Tibial artery (tissue), 4 donors: ENCODE data around the gene VAV1.
"Not testable (repeated sequence)": the region's sequence is repeated elsewhere in the genome, so short reads cannot be mapped to it uniquely, and the experiment has no call there.

Experiments used
- DNase-seq, 2 donors: peaks; one replicate each; pipeline ENCODE4 v3.0.0-alpha.2; 2019
- H3K27ac ChIP-seq, 2 donors: fragments of 200-600 bp; sonication (generic) in 1 of 2; 1 replicate in 1 of 2; 2 replicates in 1 of 2; pipeline ENCODE4 v1.5.1; 2018 to 2019; ENCODE audit warnings: mild to moderate bottlenecking in 1 of 2
- H3K27me3 ChIP-seq, 2 donors: fragments of 200-600 bp; sonication (generic) in 1 of 2; one replicate each; pipeline versions ENCODE4 v1.5.1 to v1.6.0; 2016 to 2019
- H3K36me3 ChIP-seq, 3 donors: fragments of 200-600 bp; sonication (generic) in 2 of 3; one replicate each; pipeline ENCODE4 v1.5.1; 2016 to 2019; ENCODE audit warnings: mild to moderate bottlenecking in 2 of 3
- H3K4me1 ChIP-seq, 4 donors: fragments of 200-600 bp; sonication (generic) in 2 of 4; 1 replicate in 3 of 4; 2 replicates in 1 of 4; pipeline ENCODE4 v1.5.1; 2016 to 2019
- H3K4me3 ChIP-seq, 2 donors: fragments of 200-600 bp; sonication (generic) in 1 of 2; 1 replicate in 1 of 2; 2 replicates in 1 of 2; pipeline ENCODE4 v1.5.1; 2018 to 2019; ENCODE audit warnings: mild to moderate bottlenecking in 2 of 2
- H3K9me3 ChIP-seq, 3 donors: fragments of 200-600 bp; sonication (generic) in 1 of 3; one replicate each; pipeline ENCODE4 v1.5.1; 2016 to 2019
- CTCF ChIP-seq, 2 experiments: fragments of 200-600 bp in 1 of 2; fragments of 450-650 bp in 1 of 2; IDR thresholded peaks; one replicate each; pipeline ENCODE4 v1.5.1; 2017 to 2019; ENCODE audit warnings: antibody characterized with exemption in 2 of 2, mild to moderate bottlenecking in 1 of 2, moderate library complexity in 1 of 2
- intact Hi-C: fragments of 100-400 bp; cut with DNase I; formaldehyde crosslinking; loops from one replicate; pipeline ENCODE4 v1.15.0; 2023; ENCODE audit warnings: low total_unique reads

The VAV1 gene

GRCh38 chr19:6866741-6867151, 94.2 kb downstream of the VAV1 start:
- intact Hi-C loops, result loop anchor here (10.0 kb wide), 1 partner anchor 132 kb away; the partner anchor contains the start of genes GPR108 and TRIP10
- H3K27me3 ChIP-seq, result peaks cover 0 to 23% of the 10 kb centered on the region in 2 donors
- H3K27ac ChIP-seq, result no peak overlapping the region
- no peak for DNase-seq
- no peak overlapping the region for H3K4me3 ChIP-seq
- H3K4me1 ChIP-seq, result no peaks in the 10 kb centered on the region
- no peak for TF ChIP-seq CTCF (IDR thresholded peaks at IDR 0.05)
- no peaks in the 10 kb centered on the region for H3K36me3 ChIP-seq
- no peaks in the 10 kb centered on the region for H3K9me3 ChIP-seq

GRCh38 chr19:6868351-6868750, 95.8 kb downstream of the VAV1 start:
- TF ChIP-seq CTCF (IDR thresholded peaks at IDR 0.05), result no peak
- peak in 1 of 2 donors; percentile 41 for DNase-seq
- no peaks in the 10 kb centered on the region for H3K36me3 ChIP-seq
- H3K9me3 ChIP-seq, result no peaks in the 10 kb centered on the region
- intact Hi-C loops, result loop anchor here (10.0 kb wide), 1 partner anchor 134 kb away; the partner anchor contains the start of genes GPR108 and TRIP10
- peaks cover 0 to 21% of the 10 kb centered on the region in 2 donors for H3K27me3 ChIP-seq
- no peaks in the 10 kb centered on the region for H3K4me1 ChIP-seq
- no peak overlapping the region for H3K27ac ChIP-seq
- no peak overlapping the region for H3K4me3 ChIP-seq

- peaks cover 0 to 19% of the 10 kb centered on the region in 2 donors for H3K27me3 ChIP-seq
- intact Hi-C loops, result loop anchor here (10.0 kb wide), 1 partner anchor 135 kb away; the partner anchor contains the start of genes GPR108 and TRIP10
- not testable (repeated sequence) for H3K9me3 ChIP-seq, DNase-seq, H3K4me3 ChIP-seq, H3K36me3 ChIP-seq, H3K4me1 ChIP-seq, H3K27ac ChIP-seq
Measured at GRCh38 chr19:6869151-6869882, 96.8 kb downstream of the VAV1 start.

GRCh38 chr19:6873708-6874431, 101.4 kb downstream of the VAV1 start:
- H3K36me3 ChIP-seq, result no peaks in the 10 kb centered on the region
- DNase-seq, result no peak
- peaks cover 0 to 10% of the 10 kb centered on the region in 2 donors for H3K27me3 ChIP-seq
- TF ChIP-seq CTCF (IDR thresholded peaks at IDR 0.05), result no peak
- no peak overlapping the region for H3K4me3 ChIP-seq
- peaks cover 0 to under 1% (median 0%) of the 10 kb centered on the region in 3 donors for H3K9me3 ChIP-seq
- H3K27ac ChIP-seq, result no peak overlapping the region
- no peaks in the 10 kb centered on the region for H3K4me1 ChIP-seq
- intact Hi-C loops, result no loop called here

GRCh38 chr19:6875218-6875617, 102.7 kb downstream of the VAV1 start:
- no peak for TF ChIP-seq CTCF (IDR thresholded peaks at IDR 0.05)

GRCh38 chr19:6876748-6877147, 104.2 kb downstream of the VAV1 start:
- Histone ChIP-seq H3K27ac (no peak overlapping the region), H3K36me3 (no peaks in the 10 kb centered on the region), H3K9me3 (peaks cover 0 to 7% (median 0%) of the 10 kb centered on the region in 3 donors), H3K4me1 (no peaks in the 10 kb centered on the region), H3K27me3 (peaks cover 0 to 4% of the 10 kb centered on the region in 2 donors), H3K4me3 (no peak overlapping the region)
- intact Hi-C loops, result no loop called here
- DNase-seq, result no peak
- TF ChIP-seq CTCF (IDR thresholded peaks at IDR 0.05), result no peak

More at GRCh38 chr19:6875218-6875617, 102.7 kb downstream of the VAV1 start:
- peaks cover 0 to 7% (median 0%) of the 10 kb centered on the region in 3 donors for H3K9me3 ChIP-seq
- H3K27ac ChIP-seq, result no peak overlapping the region
- no peak overlapping the region for H3K4me3 ChIP-seq
- DNase-seq, result no peak
- no peaks in the 10 kb centered on the region for H3K36me3 ChIP-seq
- intact Hi-C loops, result no loop called here
- no peaks in the 10 kb centered on the region for H3K4me1 ChIP-seq
- H3K27me3 ChIP-seq, result peaks cover 0 to 4% of the 10 kb centered on the region in 2 donors
